ENCODE data around the gene DVL1. TPM values are rescaled to one million over a fixed set of nuclear protein-coding genes. Genes with fewer than 3 reads are reported as not detected.

The DVL1 gene
- total and polyA plus RNA-seq, 2 of the 13 experiments (the other 11 are each of a cell fraction or from before 2014, with no cell fraction given): 30.8 to 60.4 TPM

GRCh38 chr1:1298861-1299685 lies 50.1 kb downstream of the DVL1 start:
- in situ Hi-C loops (cut with HindIII; ENCODE audit: extremely low pct_ligation_motif_present, low pct_unique_long_range_greater_than_20kb) (no loop called here), intact Hi-C loops (cut with micrococcal nuclease; ENCODE audit: unreplicated experiment) (no loop called here)
- no peak overlapping the region for H3K4me3 ChIP-seq (replicated peaks in 1 of 3; ENCODE audit: insufficient read depth in 1 of 3, low read depth in 2 of 3, low read length in 3 of 3)
- no peak overlapping the region for H2AFZ ChIP-seq (ENCODE audit: low read length)
- DNase-seq (ENCODE audit: low spot score) (no peak), FAIRE-seq (no peak), ATAC-seq (no peak)
- no peaks in the 10 kb centered on the region for H3K9me3 ChIP-seq (ENCODE audit: low read length)
- no peaks in the 10 kb centered on the region; a peak in 1 of 5 replicates for H3K27me3 ChIP-seq (ENCODE audit: control insufficient read depth in 1 of 2, insufficient read depth in 2 of 2, low read length in 2 of 2)
- H3K79me2 ChIP-seq (ENCODE audit: insufficient read depth, low read length): peaks cover 2% of the 10 kb centered on the region
- H3K27ac ChIP-seq (ENCODE audit: extremely low read length, insufficient read depth, low read length): no peak overlapping the region
- peaks cover 9% of the 10 kb centered on the region; the same call in 1 of the 2 replicates for H3K4me1 ChIP-seq (ENCODE audit: insufficient read depth, low read length)
- CTCF ChIA-PET (ENCODE audit: low intra/inter-chr PET ratio, low total read pairs): no interaction called here
- WGBS (ENCODE audit: low lambda C conversion rate): 99% methylated on average over 14 of the region's 30 CpGs
- no peak overlapping the region for H3K4me2 ChIP-seq (ENCODE audit: low read depth, low read length)
- BruUV-seq (replicated peaks): no TSS peak
- H3K36me3 ChIP-seq (replicated peaks in 1 of 2; ENCODE audit: control insufficient read depth in 1 of 2, insufficient read depth in 2 of 2, low read length in 2 of 2): no peaks in the 10 kb centered on the region; a peak in 1 of 5 replicates
- no peak overlapping the region for H3K9ac ChIP-seq (ENCODE audit: insufficient read depth, low read depth, low read length)
- POLR2A ChIA-PET: no interaction called here
- H4K20me1 ChIP-seq (ENCODE audit: insufficient read depth, low read length): no peaks in the 10 kb centered on the region
- no peak for TF ChIP-seq ZNF549 (CRISPR knock-in tag; IDR thresholded peaks at IDR 0.05)
- peak; percentile 63; the same call in 1 of the 2 replicates for TF ChIP-seq MIER2 (CRISPR knock-in tag; IDR thresholded peaks at IDR 0.05)
- TF ChIP-seq ZBTB43 (CRISPR knock-in tag; conservative IDR thresholded peaks at IDR 0.05): no peak
- TF ChIP-seq SOX13 (IDR thresholded peaks at IDR 0.05): no peak
- no peak for TF ChIP-seq SOX13 (CRISPR knock-in tag; conservative IDR thresholded peaks at IDR 0.05 in 1 of 2, IDR thresholded peaks at IDR 0.05 in 1 of 2)
- TF ChIP-seq ZFP36L1 (CRISPR knock-in tag; IDR thresholded peaks at IDR 0.05): no peak
- no peak for TF ChIP-seq ZNF496 (CRISPR knock-in tag; IDR thresholded peaks at IDR 0.05; ENCODE audit: insufficient replicate concordance)
- TF ChIP-seq REST (IDR thresholded peaks at IDR 0.05; ENCODE audit: borderline replicate concordance in 1 of 2, low read depth in 1 of 2, low read length in 2 of 2): peak in 1 of 2 experiments; percentile 88; a peak in 2 of 4 replicates
- no peak for TF ChIP-seq ZNF841 (CRISPR knock-in tag; IDR thresholded peaks at IDR 0.05; ENCODE audit: borderline replicate concordance)
- TF ChIP-seq ZNF382 (CRISPR knock-in tag; IDR thresholded peaks at IDR 0.05; ENCODE audit: borderline replicate concordance): no peak
- no peak for TF ChIP-seq MAFK (conservative IDR thresholded peaks at IDR 0.05 in 1 of 2, IDR thresholded peaks at IDR 0.05 in 1 of 2; ENCODE audit: low read length in 2 of 2)
- no peak for TF ChIP-seq GPN1 (CRISPR knock-in tag; IDR thresholded peaks at IDR 0.05; ENCODE audit: borderline replicate concordance)
- TF ChIP-seq IRX3 (CRISPR knock-in tag; IDR thresholded peaks at IDR 0.05; ENCODE audit: borderline replicate concordance, low read depth): no peak
- no peak for TF ChIP-seq ZNF550 (CRISPR knock-in tag; IDR thresholded peaks at IDR 0.05; ENCODE audit: borderline replicate concordance)
- TF ChIP-seq ZNF225 (CRISPR knock-in tag; IDR thresholded peaks at IDR 0.05): no peak
- no peak for TF ChIP-seq CERS6 (CRISPR knock-in tag; IDR thresholded peaks at IDR 0.05)
- no peak for TF ChIP-seq BATF2 (CRISPR knock-in tag; IDR thresholded peaks at IDR 0.05)

Data from HepG2 (cell line).